ENCODE data around the gene FAM185A. TPM values are rescaled to one million over a fixed set of nuclear protein-coding genes. Genes with fewer than 3 reads are reported as not detected.
A peak's percentile ranks its signal among the peaks of the same experiment; 100 is the strongest.
"Not testable (repeated sequence)": the region's sequence is repeated elsewhere in the genome, so short reads cannot be mapped to it uniquely, and the experiment has no call there.

FAM185A gene
- total RNA-seq (1 to 10 TPM; 6.7 to 9.6 (median 8.6) TPM), polyA plus RNA-seq (10 to 100 TPM in 1 of 3 donors, 1 to 10 TPM in 2; 5.2 to 11.1 (median 5.4) TPM)
- long read RNA-seq, donor 1, partial matches to known transcripts: 0 of 6 reads
- long read RNA-seq, donor 1, other reads (novel, unspliced or antisense): 2 of 6 reads
- long read RNA-seq, donor 2, partial matches to known transcripts: 1 of 14 reads
- long read RNA-seq, donor 2, other reads (novel, unspliced or antisense): 7 of 14 reads

DNA sequence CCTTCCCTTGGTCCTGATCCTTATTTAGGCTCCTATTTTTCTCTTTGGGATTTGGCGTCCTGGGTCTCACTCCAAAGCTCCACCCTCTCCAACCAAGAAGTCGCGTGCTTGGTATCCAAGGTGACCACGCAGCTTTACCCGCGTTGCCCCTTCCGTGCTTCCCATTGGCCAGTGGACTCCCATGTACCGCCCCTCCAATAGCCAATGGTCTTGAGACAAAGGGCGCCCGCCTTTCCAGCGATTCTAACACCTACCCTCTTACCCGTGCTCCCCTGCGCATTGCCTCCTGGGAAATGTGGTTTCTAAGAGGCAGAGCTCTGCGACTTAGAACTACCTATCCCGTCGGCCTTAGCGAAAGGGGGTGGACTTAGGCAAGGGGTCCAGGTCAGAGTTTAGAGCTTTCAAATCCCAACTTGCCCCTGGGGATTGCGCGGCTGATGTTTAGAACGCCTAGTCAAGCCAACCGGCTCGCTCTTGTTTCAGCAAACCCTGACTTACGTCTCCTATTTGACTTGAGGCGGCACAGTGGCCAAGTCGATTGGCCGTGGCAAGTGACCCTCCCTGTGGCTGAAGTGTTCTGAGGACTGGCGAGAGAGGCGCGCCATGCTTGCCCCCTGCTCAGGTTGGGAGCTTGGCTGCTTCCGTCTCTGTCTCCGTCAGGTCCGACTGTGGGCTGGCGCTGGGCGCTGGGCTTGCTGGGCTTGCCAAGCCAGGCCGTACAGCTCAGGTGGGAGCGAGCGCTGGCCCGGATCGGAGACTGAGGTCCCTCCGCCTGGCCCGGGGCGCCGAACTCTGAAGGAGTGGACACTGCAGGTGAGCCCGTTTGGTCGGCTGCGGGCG lies at the start of gene FAM185A:
Gene FAM185A (plus strand): TSS at position 395 of the 840 bp plus-strand sequence. CDS start 209 bp downstream, at position 604.
- 0 to 1% (median 0%) methylated on average over 32 to 42 of the region's 47 CpGs for WGBS, 3 donors
- peaks cover 13% of the 10 kb centered on the region for H3K4me1 ChIP-seq
- intact Hi-C loops (cut with DNase I); H3K27me3 ChIP-seq (ENCODE audit: insufficient read depth in 3 of 3, low read length in 2 of 3); H3K36me3 ChIP-seq (ENCODE audit: insufficient read depth in 1 of 2, low read depth in 1 of 2); H3K9me3 ChIP-seq: not testable (repeated sequence)
- H3K4me3 ChIP-seq: peak within 1 kb of the TSS; percentile 77
- peak; percentile 97 to 99 for DNase-seq
- H3K27ac ChIP-seq: peak within 1 kb of the TSS; percentile 81
- ATAC-seq: peak; percentile 97 to 99 (median 99)

GRCh38 chr7:102713011-102713690 lies 35.6 kb upstream of the FAM185A start:
- 40 to 46% (median 44%) methylated on average over 5 of the region's 5 CpGs for WGBS, 3 donors
- H3K36me3 ChIP-seq (ENCODE audit: insufficient read depth in 1 of 2, low read depth in 1 of 2); intact Hi-C loops (cut with DNase I): not testable (repeated sequence)

GRCh38 chr7:102713691-102714080 lies 35.1 kb upstream of the FAM185A start:
- DNase-seq; H3K36me3 ChIP-seq (ENCODE audit: insufficient read depth in 1 of 2, low read depth in 1 of 2); ATAC-seq: not testable (repeated sequence)

More at GRCh38 chr7:102713011-102713690, 35.6 kb upstream of the FAM185A start:
- H3K27ac ChIP-seq; H3K27me3 ChIP-seq (ENCODE audit: insufficient read depth in 3 of 3, low read length in 2 of 3); DNase-seq; H3K4me1 ChIP-seq; ATAC-seq; H3K4me3 ChIP-seq; H3K9me3 ChIP-seq: not testable (repeated sequence)

DNA sequence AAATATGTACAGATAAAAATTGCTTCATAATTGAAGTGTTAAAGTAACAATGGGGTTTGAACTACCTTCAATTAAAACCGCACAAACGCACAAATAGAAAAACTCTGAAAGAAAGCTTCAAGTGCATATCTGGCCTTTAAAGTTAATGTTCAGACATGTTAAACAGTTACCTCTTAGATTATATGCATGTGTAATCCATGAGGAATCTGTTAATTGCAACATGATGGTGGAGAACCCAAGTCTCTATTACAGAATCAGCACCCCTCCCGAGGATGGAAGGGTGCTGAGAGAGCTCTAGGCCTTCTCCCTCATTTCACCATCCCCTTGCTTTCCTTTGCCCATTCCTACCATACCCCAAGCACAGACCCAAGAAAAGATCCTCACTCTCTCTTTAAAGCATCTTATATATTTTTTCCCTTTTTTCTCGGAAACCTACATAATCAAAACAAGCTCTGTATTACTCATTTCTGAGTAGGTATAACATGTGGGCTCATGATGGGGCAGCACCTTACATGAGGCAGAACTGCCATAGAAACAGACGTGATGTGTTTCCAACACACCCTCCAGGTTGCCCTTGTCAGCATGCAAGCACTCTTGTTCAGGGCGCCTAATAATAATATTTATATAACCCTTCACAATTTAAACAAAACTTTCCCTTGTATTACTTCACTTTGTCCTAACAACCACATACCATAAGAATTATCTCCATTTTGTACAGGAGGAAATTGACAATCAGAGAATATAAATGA lies 33.9 kb upstream of the FAM185A start:
- H3K36me3 ChIP-seq (ENCODE audit: insufficient read depth in 1 of 2, low read depth in 1 of 2); H3K4me3 ChIP-seq; H3K27ac ChIP-seq; H3K9me3 ChIP-seq; H3K27me3 ChIP-seq (ENCODE audit: insufficient read depth in 3 of 3, low read length in 2 of 3); ATAC-seq; DNase-seq; intact Hi-C loops (cut with DNase I); H3K4me1 ChIP-seq: not testable (repeated sequence)
- 73 to 85% (median 83%) methylated on average over 3 to 5 of the region's 6 CpGs for WGBS, 3 donors

More at GRCh38 chr7:102713691-102714080, 35.1 kb upstream of the FAM185A start:
- H3K27me3 ChIP-seq (ENCODE audit: insufficient read depth in 3 of 3, low read length in 2 of 3); H3K4me3 ChIP-seq; H3K4me1 ChIP-seq; intact Hi-C loops (cut with DNase I); H3K9me3 ChIP-seq; H3K27ac ChIP-seq: not testable (repeated sequence)
- no CpG with 5 or more reads among the region's 1 CpG for WGBS, 3 donors

- H3K27me3 ChIP-seq (ENCODE audit: insufficient read depth in 3 of 3, low read length in 2 of 3); H3K4me1 ChIP-seq; intact Hi-C loops (cut with DNase I); ATAC-seq; H3K9me3 ChIP-seq; H3K4me3 ChIP-seq; DNase-seq; H3K27ac ChIP-seq; H3K36me3 ChIP-seq (ENCODE audit: insufficient read depth in 1 of 2, low read depth in 1 of 2): not testable (repeated sequence)
- WGBS, 3 donors: 61 to 75% (median 73%) methylated on average over 2 of the region's 3 CpGs
These were observed 33.1 kb upstream of the FAM185A start for GRCh38 chr7:102715718-102716117.

DNA sequence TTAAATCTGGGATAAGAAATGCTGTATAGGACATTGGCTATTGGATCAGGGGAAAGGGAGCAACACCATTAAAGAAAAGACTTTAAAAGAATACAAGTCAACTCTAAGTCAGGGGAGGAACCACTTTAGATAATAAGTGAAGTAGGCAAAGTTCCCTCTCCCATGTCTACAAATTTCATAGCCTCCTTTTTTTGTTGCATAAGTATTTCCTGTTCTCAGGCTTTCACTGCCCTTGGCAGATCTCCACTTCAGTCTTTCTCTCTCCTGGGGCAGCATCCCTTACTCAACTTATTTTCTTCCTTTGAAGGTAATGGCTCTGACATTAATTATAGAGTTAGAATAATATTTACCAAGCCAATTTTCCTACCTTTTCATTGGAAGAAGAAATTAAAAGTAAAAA lies 30.3 kb upstream of the FAM185A start:
- H3K4me1 ChIP-seq; H3K27me3 ChIP-seq (ENCODE audit: insufficient read depth in 3 of 3, low read length in 2 of 3); ATAC-seq; H3K9me3 ChIP-seq; intact Hi-C loops (cut with DNase I); DNase-seq; H3K4me3 ChIP-seq; H3K36me3 ChIP-seq (ENCODE audit: insufficient read depth in 1 of 2, low read depth in 1 of 2); H3K27ac ChIP-seq: not testable (repeated sequence)

DNA sequence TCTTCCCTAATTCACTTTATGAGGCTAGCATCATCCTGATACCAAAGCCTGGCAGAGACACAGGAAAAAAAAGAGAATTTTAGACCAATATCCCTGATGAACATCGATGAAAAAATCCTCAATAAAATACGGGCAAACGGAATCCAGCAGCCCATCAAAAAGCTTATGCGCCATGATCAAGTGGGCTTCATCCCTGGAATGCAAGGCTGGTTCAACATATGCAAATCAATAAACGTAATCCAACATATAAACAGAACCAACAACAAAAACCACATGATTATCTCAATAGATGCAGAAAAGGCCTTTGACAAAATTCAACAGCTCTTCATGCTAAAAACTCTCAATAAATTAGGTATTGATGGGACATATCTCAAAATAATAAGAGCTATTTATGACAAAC lies 22.6 kb upstream of the FAM185A start:
- H3K4me1 ChIP-seq; H3K36me3 ChIP-seq (ENCODE audit: insufficient read depth in 1 of 2, low read depth in 1 of 2); DNase-seq; H3K27ac ChIP-seq; H3K9me3 ChIP-seq; intact Hi-C loops (cut with DNase I); ATAC-seq; H3K27me3 ChIP-seq (ENCODE audit: insufficient read depth in 3 of 3, low read length in 2 of 3); H3K4me3 ChIP-seq: not testable (repeated sequence)
- WGBS, 3 donors: 92 to 97% (median 93%) methylated on average over 5 of the region's 5 CpGs

DNA sequence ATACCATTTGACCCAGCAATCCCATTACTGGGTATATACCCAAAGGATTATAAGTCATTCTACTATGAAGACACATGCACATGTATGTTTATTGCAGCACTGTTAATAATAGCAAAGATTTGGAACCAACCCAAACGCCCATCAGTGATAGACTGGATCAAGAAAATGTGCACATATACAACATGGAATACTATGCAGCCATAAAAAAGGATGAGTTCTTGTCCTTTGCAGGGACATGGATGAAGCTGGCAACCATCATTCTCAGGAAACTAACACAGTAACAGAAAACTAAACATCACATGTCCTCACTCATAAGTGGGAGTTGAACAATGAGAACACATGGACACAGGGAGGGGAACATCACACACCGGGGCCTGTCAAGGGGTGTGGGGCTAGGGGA lies 19.1 kb upstream of the FAM185A start:
- H3K27me3 ChIP-seq (ENCODE audit: insufficient read depth in 3 of 3, low read length in 2 of 3); H3K4me1 ChIP-seq; DNase-seq; H3K36me3 ChIP-seq (ENCODE audit: insufficient read depth in 1 of 2, low read depth in 1 of 2); ATAC-seq; H3K27ac ChIP-seq; H3K4me3 ChIP-seq; H3K9me3 ChIP-seq; intact Hi-C loops (cut with DNase I): not testable (repeated sequence)
- WGBS, 3 donors: 66 to 69% (median 69%) methylated on average over 2 of the region's 2 CpGs

DNA sequence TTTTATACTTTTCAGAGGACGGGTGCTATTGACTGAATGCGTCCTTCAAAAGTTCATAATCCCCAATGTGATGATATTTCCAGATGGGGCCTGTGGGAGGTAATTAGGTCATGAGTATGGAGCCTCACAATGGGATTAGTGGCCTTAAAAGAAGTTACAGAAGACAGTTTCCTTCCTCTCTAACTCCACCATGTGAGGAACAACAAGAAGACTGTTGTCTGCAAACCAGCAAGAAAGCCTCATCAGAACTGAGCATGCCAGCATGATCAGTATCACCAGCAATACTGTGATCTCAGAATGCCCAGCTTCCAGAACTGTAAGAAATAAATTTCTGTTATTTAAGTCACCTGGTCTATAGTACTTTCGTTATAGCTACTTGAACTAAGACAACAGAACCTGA lies 18.4 kb upstream of the FAM185A start:
- H3K36me3 ChIP-seq (ENCODE audit: insufficient read depth in 1 of 2, low read depth in 1 of 2); intact Hi-C loops (cut with DNase I); H3K4me3 ChIP-seq; ATAC-seq; H3K27ac ChIP-seq; H3K27me3 ChIP-seq (ENCODE audit: insufficient read depth in 3 of 3, low read length in 2 of 3); H3K9me3 ChIP-seq; H3K4me1 ChIP-seq; DNase-seq: not testable (repeated sequence)
- WGBS, 3 donors: 67 to 80% (median 74%) methylated on average over 1 of the region's 3 CpGs

DNA sequence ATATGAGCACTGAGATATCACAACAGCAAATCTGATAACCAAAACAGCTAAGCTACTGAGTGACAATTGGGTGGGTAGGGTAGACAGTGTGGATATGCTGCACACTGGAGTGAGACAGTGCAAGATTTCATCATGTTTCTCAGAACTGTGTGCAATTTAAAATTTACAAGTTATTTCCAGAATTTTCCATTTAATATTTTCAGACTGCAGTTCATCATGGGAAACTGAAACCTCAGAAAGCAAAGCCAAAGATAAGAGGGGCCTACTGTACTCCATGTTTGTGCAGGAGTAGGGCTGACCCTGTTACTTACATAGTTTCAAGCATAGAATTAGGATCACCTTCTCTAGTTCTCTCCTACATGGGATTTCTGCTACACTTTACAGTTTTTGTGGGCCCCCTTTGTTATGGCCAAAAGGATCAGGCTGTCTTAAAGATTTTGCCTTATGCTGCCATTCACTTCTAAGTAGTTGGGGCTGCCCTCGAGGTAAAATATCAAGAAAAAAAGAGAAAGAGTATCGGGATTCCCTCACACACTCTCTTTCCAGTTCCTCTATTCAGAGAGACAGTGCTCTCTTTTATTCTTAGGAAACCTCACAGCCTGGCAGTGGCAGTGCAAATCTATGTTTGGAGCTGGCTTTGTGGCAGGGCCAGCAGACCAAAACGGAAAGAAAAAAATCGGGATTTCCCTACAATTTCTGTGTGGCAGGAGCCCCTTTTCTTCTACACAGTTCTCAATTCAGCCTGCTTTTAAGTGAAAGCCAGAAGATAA lies 6.6 kb upstream of the FAM185A start:
- H3K4me1 ChIP-seq; intact Hi-C loops (cut with DNase I); H3K27me3 ChIP-seq (ENCODE audit: insufficient read depth in 3 of 3, low read length in 2 of 3); H3K36me3 ChIP-seq (ENCODE audit: insufficient read depth in 1 of 2, low read depth in 1 of 2); DNase-seq; H3K9me3 ChIP-seq: not testable (repeated sequence)
- Histone ChIP-seq H3K4me3 (peak overlapping the region; percentile 45), H3K27ac (peak overlapping the region; percentile 16)
- 22 to 28% (median 25%) methylated on average over 2 of the region's 4 CpGs for WGBS, 3 donors
- ATAC-seq: peak; percentile 40 to 86 (median 72)

All from psoas muscle (tissue), 8 donors.